HG02571 (cell line): ENCODE measurements around the gene LANCL2.

Experiments
- ATAC-seq: cut with Tn5 transposase; IDR thresholded peaks from one replicate; pipeline ENCODE4 v1.9.1; 2021; ENCODE audit warnings: mild to moderate bottlenecking, moderate library complexity; ENCODE audit not compliant: unreplicated experiment

The LANCL2 gene

DNA sequence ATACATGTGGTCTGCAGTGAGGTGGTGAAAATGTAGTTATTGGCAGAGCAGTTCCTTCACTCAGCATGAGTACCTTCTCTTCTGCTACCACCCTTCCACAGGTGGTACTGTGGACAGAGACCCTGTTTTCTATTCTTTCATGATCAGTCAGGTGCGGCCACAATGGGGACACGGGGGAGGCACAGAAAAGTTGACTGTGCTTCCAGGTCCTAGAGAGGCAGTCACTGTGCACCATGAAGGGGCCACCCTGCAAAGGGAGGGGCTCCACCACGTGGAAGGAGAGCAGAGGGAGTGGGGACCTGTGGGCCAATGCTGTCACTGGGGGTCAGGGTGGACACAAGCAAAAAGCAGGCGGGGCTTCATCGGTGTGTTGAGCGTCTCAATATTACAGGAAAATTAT is 3.6 kb upstream of the LANCL2 start:
- no peak for ATAC-seq

DNA sequence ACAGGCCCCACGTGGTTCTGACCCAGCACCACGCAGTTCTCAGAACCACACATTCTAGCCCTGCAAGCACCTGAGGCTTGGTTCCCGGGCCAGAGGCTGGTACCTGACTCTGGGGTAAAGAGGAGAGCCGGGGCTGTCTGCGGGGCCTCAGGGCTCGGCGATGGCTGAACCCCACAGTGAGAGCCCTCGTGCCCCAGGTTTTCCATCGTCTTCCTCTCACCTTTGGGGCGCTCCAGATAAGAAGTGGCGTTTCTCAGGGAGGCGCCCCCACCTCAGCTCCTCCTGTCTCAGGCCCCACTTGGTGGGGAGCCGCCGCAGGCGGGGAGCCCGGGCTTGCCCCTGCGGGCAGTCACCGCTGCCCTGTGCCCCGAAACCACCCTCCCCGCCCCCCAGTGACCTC is 2.2 kb upstream of the LANCL2 start:
- ATAC-seq = no peak

DNA sequence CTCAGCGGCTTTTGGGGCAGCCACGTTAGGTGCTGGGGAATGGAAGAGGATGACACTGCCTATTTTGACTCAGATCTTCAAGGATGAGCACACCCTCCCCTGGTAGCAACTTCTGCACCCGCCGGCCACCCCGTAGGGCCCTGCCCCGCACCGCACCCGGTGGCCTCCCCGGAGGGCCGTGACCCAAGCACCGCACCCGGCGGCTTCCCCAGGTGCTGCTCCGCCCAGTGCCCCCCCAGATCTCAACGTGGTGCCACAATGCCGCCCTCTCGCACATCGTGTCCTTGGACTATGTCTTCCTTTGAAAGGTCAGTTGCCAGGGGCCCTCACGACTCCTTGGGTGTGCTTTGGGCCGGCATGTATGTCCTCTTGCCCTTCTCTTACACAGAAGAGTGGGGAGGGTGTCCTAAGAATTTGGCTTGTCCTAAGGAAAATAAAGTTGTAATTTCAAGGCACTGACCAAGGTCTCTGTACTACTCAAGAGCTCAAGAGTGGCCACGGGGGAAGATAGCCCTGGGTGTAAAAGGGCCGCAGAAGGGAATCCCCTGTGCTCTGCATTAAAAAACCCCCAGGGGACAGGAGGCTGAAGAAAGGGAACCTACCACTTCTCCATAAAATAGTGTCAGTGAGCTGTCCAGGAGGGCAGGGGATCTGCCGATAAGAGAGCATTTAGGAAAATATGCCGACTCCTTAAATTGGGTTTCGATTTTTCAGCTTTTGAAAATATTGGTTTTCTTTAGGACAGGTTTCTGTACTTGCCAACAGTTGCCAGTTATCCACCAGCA is 1.6 kb upstream of the LANCL2 start:
- ATAC-seq = no peak

DNA sequence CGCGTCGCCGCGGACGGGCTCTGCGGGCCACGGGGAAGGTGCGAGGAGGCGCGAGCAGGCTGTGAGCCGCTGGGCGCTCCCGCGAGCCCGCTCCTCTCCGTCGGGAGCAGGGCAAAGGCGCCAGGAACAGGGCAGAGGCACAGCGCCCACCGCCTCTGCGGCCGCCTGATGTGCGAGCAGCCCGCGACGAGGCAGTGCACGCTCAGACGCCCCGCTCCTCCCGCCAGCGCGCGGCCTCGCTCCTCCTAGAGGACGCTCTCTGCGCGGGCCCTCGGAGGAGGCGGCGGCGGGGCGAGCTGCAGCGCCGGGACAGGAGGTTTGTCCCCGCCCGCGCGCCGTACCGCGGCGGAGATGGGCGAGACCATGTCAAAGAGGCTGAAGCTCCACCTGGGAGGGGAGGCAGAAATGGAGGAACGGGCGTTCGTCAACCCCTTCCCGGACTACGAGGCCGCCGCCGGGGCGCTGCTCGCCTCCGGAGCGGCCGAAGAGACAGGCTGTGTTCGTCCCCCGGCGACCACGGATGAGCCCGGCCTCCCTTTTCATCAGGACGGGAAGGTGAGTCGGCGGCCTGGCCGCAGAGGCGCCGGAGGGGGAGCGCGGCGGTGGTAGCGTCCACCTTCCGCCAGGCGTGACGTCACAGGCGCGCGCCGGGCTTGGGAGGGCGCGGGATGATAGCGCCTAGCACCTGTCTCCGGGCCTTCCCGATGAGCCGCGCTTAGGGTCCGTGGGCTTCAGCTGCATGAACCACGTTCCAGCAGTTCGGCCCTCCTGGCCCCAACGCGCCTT is 731 bp downstream of the LANCL2 start:
- ATAC-seq = peak; percentile 77

DNA sequence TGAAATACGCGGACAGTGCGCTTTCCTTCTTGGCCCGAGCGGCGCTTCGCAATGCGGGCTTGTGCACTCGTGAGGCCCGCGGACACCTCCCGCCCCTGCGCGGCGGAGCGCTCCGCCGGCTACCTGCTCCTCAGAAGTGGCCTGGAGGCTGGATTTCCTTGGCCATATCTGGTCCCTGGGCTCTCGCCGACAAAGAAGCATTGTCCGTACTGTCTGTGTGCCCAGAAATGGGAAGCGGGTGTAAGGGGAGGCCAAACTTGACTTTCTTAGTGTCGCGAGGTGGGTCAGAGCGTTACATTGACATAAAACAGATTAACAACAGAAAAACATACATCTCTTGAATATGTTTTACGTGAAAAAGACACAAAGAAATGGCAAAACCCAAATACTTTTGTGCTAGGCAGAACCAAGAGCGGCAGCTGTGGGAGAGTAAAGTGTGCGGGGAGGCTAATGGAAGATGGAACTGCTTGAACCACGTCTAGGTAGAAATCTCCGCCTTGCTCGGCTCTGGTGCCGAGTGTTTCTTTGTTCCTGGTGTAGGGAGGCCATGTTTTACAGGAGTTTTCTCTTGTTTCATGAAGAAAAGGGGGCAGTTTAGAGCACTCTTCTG is 1.4 kb downstream of the LANCL2 start:
- ATAC-seq = peak; percentile 10

DNA sequence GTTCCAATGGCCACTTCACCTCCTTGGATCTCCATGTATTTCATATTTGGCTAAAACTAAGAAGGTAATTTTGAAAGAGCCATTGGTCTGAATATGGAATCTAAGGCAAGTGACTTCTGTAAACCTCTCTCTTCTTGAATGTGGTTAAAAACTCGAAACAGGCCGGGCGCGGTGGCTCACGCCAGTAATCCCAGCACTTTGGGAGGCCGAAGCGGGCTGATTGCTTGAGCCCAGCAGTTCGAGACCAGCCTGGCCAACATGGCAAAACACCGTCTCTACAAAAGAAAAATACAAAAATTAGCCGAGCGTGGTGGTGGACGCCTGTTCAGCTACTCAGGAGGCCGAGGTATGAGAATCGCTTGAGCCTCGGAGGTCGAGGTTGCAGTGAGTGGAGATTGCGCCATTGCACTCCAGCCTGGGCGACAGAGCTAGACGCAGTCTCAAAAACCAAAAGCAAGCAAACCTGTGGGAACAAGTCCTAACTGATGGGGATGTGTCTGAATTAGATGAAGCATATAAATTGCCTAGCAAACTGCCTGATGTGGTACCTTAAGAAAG is 2.2 kb downstream of the LANCL2 start:
- ATAC-seq = no peak

DNA sequence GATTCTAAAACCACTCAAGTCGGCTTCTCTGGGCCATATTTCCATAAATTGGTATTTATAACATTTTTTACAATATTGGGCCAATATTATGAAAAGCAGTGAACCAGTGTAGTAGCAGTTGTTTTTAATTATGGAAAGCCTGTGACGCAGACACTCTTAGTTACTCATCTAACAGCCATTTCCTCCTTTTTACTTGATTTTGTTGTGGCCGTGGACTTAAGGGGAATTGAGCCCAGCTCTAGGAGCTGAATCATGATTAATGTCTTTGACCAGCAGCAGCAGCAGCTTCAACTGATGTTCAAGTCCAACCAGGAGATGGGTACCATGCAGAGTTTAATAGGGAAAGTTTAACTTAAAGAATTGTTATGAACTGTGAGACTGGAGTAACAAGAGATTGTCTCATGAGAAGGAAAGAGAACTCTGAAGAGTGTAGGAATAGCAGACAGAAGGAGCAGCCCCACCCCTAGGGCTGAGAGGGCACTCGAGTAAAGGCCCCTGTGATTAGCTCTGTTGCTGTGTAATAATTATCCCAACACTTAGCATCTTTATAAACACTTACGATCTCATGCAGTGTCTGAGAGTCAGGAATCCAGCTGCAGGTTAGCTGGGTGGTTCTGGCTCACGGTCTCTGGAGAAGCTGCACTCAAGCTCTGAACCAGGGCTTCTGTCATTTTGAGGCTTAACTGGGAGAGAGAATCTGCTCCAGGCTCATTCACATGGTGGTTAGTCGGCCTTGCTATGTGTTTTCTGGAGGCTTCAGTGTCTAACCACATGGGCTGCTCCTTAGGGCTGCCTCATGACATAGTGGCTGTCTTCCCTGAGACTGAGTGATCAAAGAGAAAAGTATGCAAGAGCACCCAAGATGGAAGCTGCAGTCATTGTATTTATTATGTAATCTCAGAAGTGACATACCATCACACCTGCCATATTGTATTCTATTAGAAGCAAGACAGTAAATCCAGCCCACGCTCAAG is 4.6 kb downstream of the LANCL2 start:
- ATAC-seq = no peak

DNA sequence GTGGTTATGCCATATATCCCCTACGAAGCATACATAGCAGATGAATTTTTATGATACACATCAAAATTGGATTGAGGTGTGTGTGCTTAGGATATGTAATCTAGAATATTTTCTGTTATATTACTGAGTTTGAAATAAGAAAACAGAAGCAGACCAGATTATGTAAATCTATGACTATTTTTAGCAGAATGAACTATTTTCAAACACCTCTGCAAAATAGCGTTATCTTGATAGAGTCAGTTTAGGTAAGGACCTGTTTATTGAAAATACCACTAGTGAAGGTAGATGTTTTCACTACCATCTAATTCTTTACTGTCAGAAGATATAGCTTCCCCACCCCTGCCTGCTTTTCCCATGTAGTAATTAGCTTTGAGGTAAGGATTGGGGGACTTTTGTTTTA is 9.1 kb downstream of the LANCL2 start:
- no peak for ATAC-seq

DNA sequence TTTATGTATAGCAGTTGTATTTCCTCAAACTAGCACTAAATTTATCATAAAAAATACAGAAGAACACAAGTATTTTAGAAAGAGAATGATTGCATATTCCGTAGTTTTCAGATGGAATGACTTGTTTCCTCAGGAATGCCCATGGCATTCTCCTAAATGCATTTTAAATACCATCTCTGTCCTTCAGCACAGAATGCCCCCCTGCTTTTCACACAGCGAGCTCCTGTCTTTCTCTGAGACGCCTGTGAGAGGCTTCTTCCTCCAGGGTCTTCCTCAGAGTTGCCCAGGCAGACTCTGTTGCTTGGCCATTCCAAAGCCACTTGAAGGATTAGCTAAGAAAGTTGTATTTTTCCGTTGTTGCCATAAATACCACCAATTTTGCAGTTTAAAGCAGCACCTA is 10.1 kb downstream of the LANCL2 start:
- ATAC-seq = no peak

DNA sequence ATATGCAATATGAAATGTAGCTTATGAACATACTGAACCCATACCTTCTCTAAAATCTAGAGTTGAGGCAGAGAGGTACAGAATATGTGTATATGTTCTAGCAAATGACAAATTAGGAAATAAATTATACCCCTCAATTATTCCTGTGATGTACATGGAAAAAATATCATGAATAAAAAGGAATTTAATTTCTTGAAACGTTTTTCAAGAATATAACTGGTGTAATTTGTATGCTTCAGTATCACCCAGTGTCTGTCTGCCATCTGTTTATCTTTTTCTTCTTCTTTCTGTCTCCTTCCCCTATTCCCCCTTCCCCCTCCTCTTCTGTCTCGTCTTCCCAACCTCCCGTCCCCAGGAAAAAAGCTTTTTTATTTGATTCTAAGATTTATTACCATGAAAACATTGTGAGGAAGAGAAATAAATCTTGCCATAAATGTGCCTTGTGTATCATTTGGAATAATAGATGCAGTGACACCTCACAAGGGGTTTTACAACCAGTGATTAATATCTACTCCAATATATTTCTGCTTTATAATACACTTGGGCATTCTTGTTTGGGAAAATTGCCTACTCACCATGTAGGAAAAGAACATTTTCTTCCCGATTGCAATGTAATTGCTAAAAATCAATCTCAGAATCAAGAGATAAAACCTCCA is 12.2 kb downstream of the LANCL2 start:
- ATAC-seq = no peak

DNA sequence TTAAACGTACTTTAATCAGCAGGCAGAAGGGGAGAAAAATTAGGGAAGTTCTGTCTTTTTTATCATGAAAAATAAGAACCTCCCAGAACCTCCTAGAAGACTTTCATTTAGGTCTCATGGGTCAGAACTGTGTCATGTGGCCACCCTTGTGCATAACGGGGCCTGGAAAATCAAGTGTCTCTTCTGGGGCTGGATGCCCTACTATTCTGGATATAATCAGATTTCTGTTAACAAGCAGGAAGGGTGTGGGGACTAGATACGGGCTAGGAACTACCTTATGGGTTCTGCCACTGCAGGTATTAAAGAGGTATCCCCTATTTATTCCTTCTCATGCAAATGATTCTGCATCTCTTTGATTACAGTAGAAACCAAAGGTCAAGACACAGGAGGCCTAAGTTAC is 14.1 kb downstream of the LANCL2 start:
- ATAC-seq = no peak

DNA sequence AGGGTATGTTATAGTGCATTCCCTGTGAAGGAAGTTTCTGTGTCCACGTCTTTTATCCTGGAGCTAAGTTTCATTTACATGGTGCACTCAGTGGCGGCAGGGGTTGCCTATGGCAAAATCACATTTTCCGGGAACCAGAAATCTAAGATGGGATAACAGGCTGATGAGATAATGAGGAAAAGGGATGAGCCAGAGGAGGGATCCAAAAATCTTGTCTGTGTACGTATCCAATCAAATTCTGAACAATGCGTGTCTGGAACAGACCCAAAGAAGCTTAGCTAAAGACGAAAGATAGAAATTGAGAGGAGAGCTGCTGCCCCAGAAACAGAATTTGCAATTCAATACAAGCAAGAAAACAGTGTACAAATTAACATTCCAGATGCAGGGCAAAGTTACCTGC is 16.1 kb downstream of the LANCL2 start:
- no peak for ATAC-seq

DNA sequence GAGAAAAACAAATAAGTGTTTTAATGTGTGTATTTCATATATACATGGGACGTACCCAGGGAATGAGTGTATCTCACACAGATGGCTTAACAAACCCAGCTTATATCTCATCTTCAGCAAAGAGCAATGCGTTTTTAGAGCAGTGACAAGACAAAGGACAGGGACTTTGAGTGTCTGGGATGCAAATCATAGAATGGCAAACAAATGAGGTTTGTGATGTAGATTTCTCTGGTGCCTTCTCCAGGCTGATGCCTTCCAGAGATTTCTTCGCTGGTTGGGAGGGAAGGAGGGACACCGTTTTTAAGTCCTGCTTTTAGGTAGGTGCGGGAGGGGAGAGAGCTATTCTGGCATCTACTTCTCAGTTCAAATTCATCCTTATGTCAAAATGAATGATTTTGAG is 16.6 kb downstream of the LANCL2 start:
- no peak for ATAC-seq

DNA sequence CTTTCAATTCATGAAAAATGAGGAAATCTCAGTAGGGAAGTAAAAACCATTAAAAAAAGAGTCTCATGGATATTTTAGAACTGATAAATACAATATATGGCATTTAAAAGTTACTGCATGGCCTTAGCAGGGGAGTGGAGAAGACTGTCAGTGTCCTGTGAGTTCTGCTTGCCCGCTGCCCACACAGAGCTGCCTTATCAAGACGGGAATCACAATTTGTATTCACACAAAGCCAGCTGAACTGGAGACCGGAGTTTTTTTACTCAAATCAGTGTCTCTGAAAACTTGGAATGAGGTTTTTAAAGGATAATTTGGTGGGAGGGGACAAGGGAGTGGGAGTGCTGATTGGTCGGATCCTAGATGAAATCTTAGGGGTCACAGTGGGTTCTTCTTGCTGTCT is 17.1 kb downstream of the LANCL2 start:
- no peak for ATAC-seq

DNA sequence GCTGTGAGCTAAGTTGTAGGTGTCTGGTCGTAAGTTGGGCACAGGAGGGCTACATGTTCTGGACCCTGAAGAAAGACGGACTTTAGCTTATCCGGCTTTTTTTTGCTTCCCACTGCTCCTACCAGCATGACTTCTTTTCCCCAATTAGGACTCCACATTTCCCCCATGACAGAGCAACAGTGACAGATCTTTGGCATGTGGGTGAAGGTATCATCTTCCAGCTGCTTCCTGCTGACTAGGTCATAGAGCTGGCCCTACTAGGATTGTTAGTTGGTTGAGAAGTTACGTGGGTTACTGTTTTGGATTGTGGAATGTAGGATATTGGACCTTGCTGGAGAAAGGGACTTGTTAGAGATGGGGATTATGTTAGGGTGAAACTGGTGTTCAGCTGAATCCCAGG is 21.4 kb downstream of the LANCL2 start:
- ATAC-seq = no peak

DNA sequence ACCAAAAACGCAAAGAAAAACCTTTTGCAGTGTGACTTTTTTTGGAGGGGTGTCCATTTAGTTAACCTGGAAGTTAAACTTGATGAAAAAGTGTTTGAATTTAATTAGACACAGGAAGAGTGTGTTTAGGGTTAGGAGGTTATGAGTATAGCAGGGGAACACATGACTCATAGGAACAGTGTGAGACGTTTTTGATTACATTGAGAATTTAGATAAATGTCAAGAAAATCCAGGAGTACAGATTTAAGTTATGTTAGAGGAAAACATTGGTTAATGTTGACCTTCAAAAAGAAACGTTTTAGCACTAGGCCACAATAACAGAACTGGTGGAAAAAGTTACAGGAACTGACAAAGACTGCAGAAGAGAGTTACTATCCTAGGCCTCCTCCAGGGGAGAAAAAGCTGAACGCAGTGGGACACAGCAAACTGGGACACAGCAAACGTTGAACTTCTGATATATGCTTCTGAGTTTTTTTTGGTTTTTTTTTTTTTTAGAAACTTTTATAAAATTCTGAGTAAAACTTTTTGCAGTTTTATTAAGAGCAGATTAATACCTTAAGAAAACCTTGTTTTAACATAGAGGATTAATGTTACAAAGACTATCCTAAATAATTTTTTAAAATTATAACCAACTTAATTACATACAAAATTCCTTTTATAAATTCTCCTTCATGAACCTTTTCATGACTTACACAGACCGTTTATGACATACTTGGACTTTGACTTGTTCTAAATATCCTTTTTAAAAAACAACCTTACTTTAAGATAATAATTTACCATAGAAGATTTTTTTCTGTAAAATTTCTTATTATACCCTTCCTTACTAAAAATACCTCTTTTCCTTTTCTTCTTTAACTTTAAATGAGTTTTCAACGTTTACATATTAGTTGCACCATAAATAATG is 22.2 kb downstream of the LANCL2 start:
- ATAC-seq = no peak

DNA sequence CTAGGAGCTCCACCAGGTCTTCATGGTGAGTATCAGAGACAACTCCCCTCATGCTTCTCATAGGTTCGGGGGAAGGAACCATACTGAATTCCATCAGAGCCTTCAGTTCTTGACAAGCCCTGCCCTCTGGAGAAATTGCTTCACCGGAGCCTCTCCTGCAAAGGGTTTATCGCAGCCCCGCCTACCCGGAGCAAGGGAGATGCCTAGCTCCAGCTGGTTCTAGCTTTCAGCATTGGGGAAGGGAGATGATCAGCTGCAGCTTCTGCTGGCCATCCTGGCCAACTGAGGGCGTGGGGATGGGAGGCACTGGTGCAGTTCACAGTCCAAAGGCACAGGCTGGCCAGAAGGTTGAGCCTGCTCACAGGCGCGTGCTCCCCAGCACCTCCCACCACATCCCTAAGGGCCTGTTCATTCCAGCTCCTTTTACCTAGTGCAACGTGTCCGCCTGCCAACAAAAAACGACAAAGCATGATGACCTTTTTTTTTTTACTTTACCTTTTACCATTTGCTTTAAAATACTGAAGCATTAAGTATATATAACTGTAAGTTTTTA is 31.2 kb downstream of the LANCL2 start:
- no peak for ATAC-seq

DNA sequence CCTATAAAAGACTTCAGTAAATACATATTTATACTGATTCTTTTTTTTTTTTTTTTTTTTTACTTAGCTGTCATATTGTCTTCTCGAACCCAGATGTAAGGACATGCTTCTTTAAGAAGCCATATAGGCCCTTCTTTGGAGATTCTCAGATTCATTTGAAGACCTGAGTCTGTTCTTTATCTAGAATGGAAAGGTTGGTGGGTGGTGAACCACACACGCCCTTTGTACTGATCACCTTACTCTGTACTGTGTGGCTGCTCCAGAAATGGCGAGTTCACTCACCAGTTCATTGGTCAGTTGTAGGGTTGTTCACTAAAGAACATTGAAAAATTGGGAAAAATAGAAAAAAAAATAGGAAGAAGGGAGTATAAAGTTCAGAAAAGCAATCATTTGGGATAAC is 32.5 kb downstream of the LANCL2 start:
- ATAC-seq = no peak

DNA sequence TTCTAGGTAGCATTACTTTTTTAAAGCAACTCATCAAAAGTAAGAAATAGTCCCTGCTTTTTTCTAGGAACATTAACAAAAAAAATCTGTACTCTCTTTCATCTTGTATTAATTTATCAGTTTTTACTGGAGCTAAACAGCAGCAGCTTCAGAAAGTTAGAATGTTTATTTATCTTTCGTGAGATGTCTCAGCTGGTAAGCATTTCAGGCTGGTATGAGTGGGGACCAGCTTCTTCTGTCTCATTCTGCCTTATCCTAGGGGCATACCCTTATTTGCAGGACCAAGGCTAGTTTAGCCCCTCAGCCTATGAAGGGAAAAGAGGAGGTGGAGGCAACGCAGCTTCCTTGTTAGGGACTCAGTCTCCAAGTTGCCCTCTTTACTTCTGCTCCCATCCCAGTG is 35.1 kb downstream of the LANCL2 start:
- ATAC-seq = no peak
